ENCODE results near the gene SGF29. TPM values are rescaled to one million over a fixed set of nuclear protein-coding genes. Genes with fewer than 3 reads are reported as not detected.

SGF29 gene
- total and polyA plus RNA-seq, 12 donors = 11.1 to 35.1 (median 14.9) TPM

GRCh38 chr16:28554634-28555423 lies 1.1 kb downstream of the SGF29 start:
- Histone ChIP-seq H3K9me3 (no peaks in the 10 kb centered on the region), H3K4me3 (peak overlapping the region; percentile 14 to 86 (median 67)), H3K36me3 (peaks cover 0 to 37% (median 7%) of the 10 kb centered on the region in 9 donors), H3K4me1 (peaks cover 4 to 32% (median 11%) of the 10 kb centered on the region in 9 donors), H3K27me3 (no peaks in the 10 kb centered on the region), H3K27ac (peak overlapping the region in 9 of 10 donors; percentile 93 to 98 (median 98))
- no peak for ATAC-seq
- DNase-seq = no peak
- TF ChIP-seq CTCF (IDR thresholded peaks at IDR 0.05) = no peak
- intact Hi-C loops (cut with DNase I) = loop anchor here in 5 of 10 donors (2.0 to 10.0 kb wide), 7 partner anchors 58 to 390 kb away; partner anchors contain the start of genes APOBR (in 2 of the 5) and CLN3 (in 2 of the 5)
- WGBS, 2 donors = 86 to 87% methylated on average over 15 of the region's 15 CpGs

GRCh38 chr16:28555561-28555960 lies 1.8 kb downstream of the SGF29 start:
- intact Hi-C loops (cut with DNase I) = loop anchor here in 2 of 10 donors (2.0 to 10.0 kb wide), 3 partner anchors 61 to 389 kb away; partner anchors contain the start of genes APOBR (in 1 of the 2) and CLN3 (in 1 of the 2)
- no peak for TF ChIP-seq CTCF (IDR thresholded peaks at IDR 0.05)
- Histone ChIP-seq H3K4me1 (peaks cover 4 to 32% (median 11%) of the 10 kb centered on the region in 9 donors), H3K4me3 (no peak overlapping the region), H3K9me3 (no peaks in the 10 kb centered on the region), H3K36me3 (peaks cover 0 to 40% (median 7%) of the 10 kb centered on the region in 9 donors), H3K27me3 (no peaks in the 10 kb centered on the region), H3K27ac (no peak overlapping the region)
- ATAC-seq (no peak), DNase-seq (no peak)
- 82 to 95% methylated on average over 2 of the region's 2 CpGs for WGBS, 2 donors

- H3K4me3 ChIP-seq = no peak overlapping the region
- H3K27me3 ChIP-seq = no peaks in the 10 kb centered on the region
- no peak for TF ChIP-seq CTCF (IDR thresholded peaks at IDR 0.05)
- intact Hi-C loops (cut with DNase I) = loop anchor here in 1 of 10 donors (10.0 kb wide), 2 partner anchors 62 to 388 kb away; partner anchors contain the start of genes APOBR and CLN3
- WGBS, 2 donors = 71 to 81% methylated on average over 2 of the region's 2 CpGs
- no peaks in the 10 kb centered on the region for H3K9me3 ChIP-seq
- H3K27ac ChIP-seq = no peak overlapping the region
- peaks cover 8 to 38% (median 21%) of the 10 kb centered on the region in 9 donors for H3K4me1 ChIP-seq
- ATAC-seq = no peak
- H3K36me3 ChIP-seq = peaks cover 0 to 40% (median 7%) of the 10 kb centered on the region in 9 donors
- DNase-seq = no peak
These were observed 3.2 kb downstream of the SGF29 start for GRCh38 chr16:28556914-28557320.

GRCh38 chr16:28558456-28558855 lies 4.7 kb downstream of the SGF29 start:
- no peaks in the 10 kb centered on the region for H3K27me3 ChIP-seq
- H3K4me1 ChIP-seq = peaks cover 12 to 36% (median 23%) of the 10 kb centered on the region in 9 donors
- intact Hi-C loops (cut with DNase I) = loop anchor here in 1 of 10 donors (10.0 kb wide), 2 partner anchors 64 to 386 kb away; partner anchors contain the start of genes APOBR and CLN3
- 74 to 85% methylated on average over 3 of the region's 3 CpGs for WGBS, 2 donors
- ATAC-seq (no peak), DNase-seq (no peak)
- H3K36me3 ChIP-seq = peaks cover 0 to 40% (median 7%) of the 10 kb centered on the region in 9 donors
- no peak overlapping the region for H3K4me3 ChIP-seq
- no peaks in the 10 kb centered on the region for H3K9me3 ChIP-seq
- H3K27ac ChIP-seq = no peak overlapping the region
- TF ChIP-seq CTCF (IDR thresholded peaks at IDR 0.05) = no peak

Data from heart right ventricle (tissue), 16 donors.